ENCODE data around the gene HEXB.

DNA sequence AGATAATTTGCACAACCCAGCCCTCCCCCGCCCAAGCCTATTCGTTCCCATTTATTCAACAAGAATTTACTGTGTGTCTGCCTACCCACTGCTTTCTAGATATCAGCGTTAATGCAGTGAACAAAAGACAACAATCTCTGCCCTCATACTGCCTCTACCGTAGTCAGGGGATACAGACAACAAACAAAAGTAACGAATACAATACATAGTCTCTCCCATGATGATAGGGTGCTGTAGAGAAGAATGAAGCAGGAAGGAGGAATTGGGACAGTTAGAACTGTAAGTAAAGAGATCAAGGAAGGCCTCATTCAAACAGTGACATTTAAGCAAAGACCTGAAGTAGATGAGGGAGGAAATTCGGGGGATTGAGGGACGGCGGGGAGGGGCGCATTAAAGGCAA lies 80.2 kb downstream of the HEXB start:
- no peak for TF ChIP-seq EZH2 (optimal IDR thresholded peaks at IDR 0.05; ENCODE audit: low read depth, low read length)
- TF ChIP-seq, protein P1, sequence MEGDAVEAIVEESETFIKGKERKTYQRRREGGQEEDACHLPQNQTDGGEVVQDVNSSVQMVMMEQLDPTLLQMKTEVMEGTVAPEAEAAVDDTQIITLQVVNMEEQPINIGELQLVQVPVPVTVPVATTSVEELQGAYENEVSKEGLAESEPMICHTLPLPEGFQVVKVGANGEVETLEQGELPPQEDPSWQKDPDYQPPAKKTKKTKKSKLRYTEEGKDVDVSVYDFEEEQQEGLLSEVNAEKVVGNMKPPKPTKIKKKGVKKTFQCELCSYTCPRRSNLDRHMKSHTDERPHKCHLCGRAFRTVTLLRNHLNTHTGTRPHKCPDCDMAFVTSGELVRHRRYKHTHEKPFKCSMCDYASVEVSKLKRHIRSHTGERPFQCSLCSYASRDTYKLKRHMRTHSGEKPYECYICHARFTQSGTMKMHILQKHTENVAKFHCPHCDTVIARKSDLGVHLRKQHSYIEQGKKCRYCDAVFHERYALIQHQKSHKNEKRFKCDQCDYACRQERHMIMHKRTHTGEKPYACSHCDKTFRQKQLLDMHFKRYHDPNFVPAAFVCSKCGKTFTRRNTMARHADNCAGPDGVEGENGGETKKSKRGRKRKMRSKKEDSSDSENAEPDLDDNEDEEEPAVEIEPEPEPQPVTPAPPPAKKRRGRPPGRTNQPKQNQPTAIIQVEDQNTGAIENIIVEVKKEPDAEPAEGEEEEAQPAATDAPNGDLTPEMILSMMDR (IDR thresholded peaks at IDR 0.05; ENCODE audit: low read length) = no peak
- no peak for TF ChIP-seq EZH2phosphoT487 (IDR thresholded peaks at IDR 0.05; ENCODE audit: low read length)
